HCT116 (cell line): ENCODE measurements around the gene EXD3. TPM values are rescaled to one million over a fixed set of nuclear protein-coding genes. Genes with fewer than 3 reads are reported as not detected.

Experiments used
- ATAC-seq: fragments of 200-7000 bp; cut with Tn5 transposase; 2 replicates; pipeline ENCODE4 v1.9.1; 2020; ENCODE audit warnings: mild to moderate bottlenecking, moderate library complexity
- BruUV-seq: library from RNA; stranded (reverse); fragments of 400-500 nt; replicated peaks from 2 replicates; lab custom pipeline; 2021; lab: Mats Ljungman, UMichigan
- CTCF ChIA-PET: fragments of 300-600 bp; sonication (Branson Sonifier 250); formaldehyde crosslinking; loops from one replicate; lab custom pipeline; 2021; ENCODE audit warnings: antibody characterized with exemption; lab: Charles Lee
- POLR2A ChIA-PET: fragments of 300-600, 350-600 bp; sonication (Branson Sonifier 250); formaldehyde crosslinking; loops from one replicate; lab custom pipeline; 2021; ENCODE audit warnings: antibody characterized with exemption; lab: Charles Lee
- RAD21 ChIA-PET, 2 experiments: fragments of 300-600 bp; sonication (Branson Sonifier 250); formaldehyde crosslinking; loops; one replicate each; lab custom pipeline; 2023; ENCODE audit warnings: low total read pairs in 2 of 2; ENCODE audit not compliant: uncharacterized antibody in 2 of 2, unreplicated experiment in 2 of 2, low non-redundant PET in 1 of 2; lab: Charles Lee
- DNase-seq: peaks from one replicate; pipeline ENCODE4 v3.0.0-alpha.2; 2010; ENCODE audit warnings: low read depth, low spot score
- H2AFZ ChIP-seq: fragments of 200-600 bp; shearing (Covaris generic), sonication (generic); 2 replicates; pipeline ENCODE4 v1.6.1; 2017; ENCODE audit warnings: low read depth, mixed run types, mixed read lengths, antibody characterized with exemption, low read length; ENCODE audit not compliant: poor library complexity, severe bottlenecking
- H3K27ac ChIP-seq: 2 replicates; pipeline ENCODE4 v1.5.1; 2012; ENCODE audit warnings: low read depth, low read length
- H3K27me3 ChIP-seq: fragments of 200-600 bp; sonication (generic); 2 replicates; pipeline ENCODE4 v1.6.1; 2016; ENCODE audit warnings: mixed run types, low read length, mixed read lengths; ENCODE audit not compliant: insufficient read depth
- H3K36me3 ChIP-seq, 2 experiments: fragments of 200-500 bp in 1 of 2; fragments of 200-600 bp in 1 of 2; sonication (Bioruptor generic) in 1 of 2; sonication (generic) in 1 of 2; 2 replicates each; pipeline versions ENCODE4 v1.5.1 to v1.6.1; 2014 to 2016; ENCODE audit warnings: low read length in 2 of 2, inconsistent platforms in 1 of 2, mixed read lengths in 1 of 2, mixed run types in 1 of 2; ENCODE audit not compliant: insufficient read depth in 2 of 2, control insufficient read depth in 1 of 2
- H3K4me1 ChIP-seq, 2 experiments: fragments of 200-600 bp in 1 of 2; sonication (generic) in 1 of 2; 2 replicates each; pipeline versions ENCODE4 v1.5.1 to v1.6.1; 2012 to 2017; ENCODE audit warnings: low read length in 2 of 2, inconsistent platforms in 1 of 2, mild to moderate bottlenecking in 1 of 2, mixed read lengths in 1 of 2, mixed run types in 1 of 2, moderate library complexity in 1 of 2; ENCODE audit not compliant: insufficient read depth in 2 of 2, control insufficient read depth in 1 of 2
- H3K4me2 ChIP-seq: fragments of 200-600 bp; sonication (generic); 2 replicates; pipeline ENCODE4 v1.6.1; 2017; ENCODE audit warnings: mixed run types, low read length, mixed read lengths
- H3K4me3 ChIP-seq, 2 experiments: fragments of 200-600 bp in 1 of 2; sonication (generic) in 1 of 2; replicated peaks in 1 of 2; 2 replicates each; pipeline ENCODE4 v1.5.1; 2011 to 2016; ENCODE audit warnings: low read length in 2 of 2, control low read depth in 1 of 2, low read depth in 1 of 2, mild to moderate bottlenecking in 1 of 2, mixed read lengths in 1 of 2, mixed run types in 1 of 2
- H3K79me2 ChIP-seq: fragments of 200-600 bp; sonication (generic); 2 replicates; pipeline ENCODE4 v1.6.1; 2017; ENCODE audit warnings: mild to moderate bottlenecking, mixed run types, low read length, moderate library complexity, mixed read lengths; ENCODE audit not compliant: insufficient read depth
- H3K9ac ChIP-seq: fragments of 200-600 bp; sonication (generic); 2 replicates; pipeline ENCODE4 v1.6.1; 2016; ENCODE audit warnings: low read length, mixed read lengths
- H3K9me2 ChIP-seq: fragments of 200-600 bp; sonication (generic), shearing (Covaris generic); 2 replicates; pipeline ENCODE4 v1.6.1; 2017; ENCODE audit warnings: mixed run types, mild to moderate bottlenecking, moderate library complexity; ENCODE audit not compliant: insufficient read depth
- H3K9me3 ChIP-seq, 2 experiments: fragments of 200-500 bp in 1 of 2; fragments of 200-600 bp in 1 of 2; sonication (Bioruptor generic) in 1 of 2; sonication (generic) in 1 of 2; 2 replicates each; pipeline ENCODE4 v1.6.1; 2014 to 2017; ENCODE audit warnings: low read length in 2 of 2, mixed read lengths in 2 of 2, inconsistent platforms in 1 of 2, low read depth in 1 of 2, mild to moderate bottlenecking in 1 of 2, mixed run types in 1 of 2, moderate library complexity in 1 of 2; ENCODE audit not compliant: control insufficient read depth in 1 of 2, insufficient read depth in 1 of 2
- H4K20me1 ChIP-seq: fragments of 200-600 bp; sonication (generic), shearing (Covaris generic); 2 replicates; pipeline ENCODE4 v1.6.1; 2017; ENCODE audit warnings: mixed run types, mild to moderate bottlenecking, moderate library complexity; ENCODE audit not compliant: insufficient read depth
- ATF3 ChIP-seq: IDR thresholded peaks from 2 replicates; pipeline ENCODE4 v1.6.1; 2012
- CBX3 ChIP-seq: IDR thresholded peaks from 2 replicates; pipeline ENCODE4 v1.6.1; 2012; ENCODE audit warnings: low read depth
- CEBPB ChIP-seq: IDR thresholded peaks from 2 replicates; pipeline ENCODE4 v1.6.1; 2012; ENCODE audit warnings: low read depth
- ELF1 ChIP-seq: IDR thresholded peaks from 2 replicates; pipeline ENCODE4 v1.6.1; 2012; ENCODE audit warnings: low read depth, borderline replicate concordance
- EZH2phosphoT487 ChIP-seq: fragments of 200-600 bp; IDR thresholded peaks from 2 replicates; pipeline ENCODE4 v1.6.1; 2018; ENCODE audit warnings: antibody characterized with exemption, borderline replicate concordance
- JUND ChIP-seq: IDR thresholded peaks from 2 replicates; pipeline ENCODE4 v1.6.1; 2012
- MAX ChIP-seq: IDR thresholded peaks from 2 replicates; pipeline ENCODE4 v1.6.1; 2012
- POLR2A ChIP-seq: IDR thresholded peaks from 2 replicates; pipeline ENCODE4 v1.7.0; 2011; ENCODE audit warnings: borderline replicate concordance; ENCODE audit not compliant: insufficient read depth, insufficient read length; ENCODE audit errors: extremely low read depth
- POLR2AphosphoS5 ChIP-seq: IDR thresholded peaks from 2 replicates; pipeline ENCODE4 v1.6.1; 2011; ENCODE audit warnings: mild to moderate bottlenecking, low read depth, low read length, moderate library complexity
- RAD21 ChIP-seq: IDR thresholded peaks from 2 replicates; pipeline ENCODE4 v1.6.1; 2012; ENCODE audit warnings: low read depth, mild to moderate bottlenecking
- REST ChIP-seq: IDR thresholded peaks from 2 replicates; pipeline ENCODE4 v1.6.1; 2012; ENCODE audit warnings: low read depth
- SIN3A ChIP-seq: IDR thresholded peaks from 2 replicates; pipeline ENCODE4 v1.6.1; 2012; ENCODE audit warnings: low read depth
- SP1 ChIP-seq: IDR thresholded peaks from 2 replicates; pipeline ENCODE4 v1.6.1; 2012; ENCODE audit warnings: low read depth
- SRF ChIP-seq: IDR thresholded peaks from 2 replicates; pipeline ENCODE4 v1.6.1; 2012; ENCODE audit warnings: low read depth
- TCF7L2 ChIP-seq: IDR thresholded peaks from 2 replicates; pipeline ENCODE4 v1.7.0; 2011; ENCODE audit warnings: borderline replicate concordance, inconsistent platforms; ENCODE audit not compliant: insufficient read depth, insufficient read length; ENCODE audit errors: extremely low read depth
- YY1 ChIP-seq: IDR thresholded peaks from 2 replicates; pipeline ENCODE4 v1.6.1; 2011; ENCODE audit warnings: low read length, low read depth, moderate library complexity, mild to moderate bottlenecking; ENCODE audit not compliant: insufficient replicate concordance; ENCODE audit errors: extremely low read depth
- ZBTB33 ChIP-seq: IDR thresholded peaks from 2 replicates; pipeline ENCODE4 v1.6.1; 2011; ENCODE audit warnings: mild to moderate bottlenecking, low read length, moderate library complexity; ENCODE audit not compliant: insufficient replicate concordance; ENCODE audit errors: extremely low read depth
- ZFX ChIP-seq: fragments of 450-650 bp; IDR thresholded peaks from 2 replicates; pipeline ENCODE4 v1.6.1; 2017
- ZNF274 ChIP-seq: fragments of 200-500 bp; sonication (Bioruptor generic); IDR thresholded peaks from 2 replicates; pipeline ENCODE4 v1.6.1; 2014; ENCODE audit warnings: mild to moderate bottlenecking, low read depth, low read length, inconsistent platforms
- intact Hi-C: fragments of 100-400 bp; cut with micrococcal nuclease; formaldehyde crosslinking; loops from 2 replicates; pipeline ENCODE4 v1.10.0; 2022
- total RNA-seq: library from RNA; stranded (reverse); gene quantifications from one replicate; pipeline ENCODE4 v1.2.1, GENCODE V29; 2021; ENCODE audit not compliant: unreplicated experiment

The EXD3 gene
- total RNA-seq, 1 experiment from 2014 or later, result 25.4 TPM

- H3K27me3 ChIP-seq, result no peaks in the 10 kb centered on the region
Measured at GRCh38 chr9:137298401-137299202, 124.4 kb downstream of the EXD3 start.

More at GRCh38 chr9:137298401-137299202, 124.4 kb downstream of the EXD3 start:
- H3K4me3 ChIP-seq, result no peak overlapping the region
- peaks cover 2% of the 10 kb centered on the region; the same call in 1 of the 2 replicates for H4K20me1 ChIP-seq
- no peaks in the 10 kb centered on the region for H3K36me3 ChIP-seq
- ChIA-PET CTCF (no interaction called here), RAD21 (no interaction called here), POLR2A (no interaction called here)
- no peaks in the 10 kb centered on the region for H3K9me2 ChIP-seq
- H3K79me2 ChIP-seq, result peaks cover 17% of the 10 kb centered on the region
- no peak overlapping the region for H3K4me2 ChIP-seq
- DNase-seq (no peak), ATAC-seq (no peak)
- H3K9me3 ChIP-seq, result no peaks in the 10 kb centered on the region
- no peak overlapping the region for H2AFZ ChIP-seq
- TF ChIP-seq MAX, result no peak
- no peak for TF ChIP-seq TCF7L2
- TF ChIP-seq REST, result no peak
- no peak for TF ChIP-seq SP1
- no peak for TF ChIP-seq ZFX
- no peak for TF ChIP-seq EZH2phosphoT487
- no peak for TF ChIP-seq POLR2A
- no peak for TF ChIP-seq ATF3
- TF ChIP-seq ZNF274, result no peak
- TF ChIP-seq CBX3, result no peak
- TF ChIP-seq JUND, result no peak
- no peak for TF ChIP-seq SIN3A
- TF ChIP-seq RAD21, result no peak
- TF ChIP-seq SRF, result no peak
- no peak for TF ChIP-seq POLR2AphosphoS5
- TF ChIP-seq CEBPB, result no peak
- TF ChIP-seq ZBTB33, result no peak
- TF ChIP-seq ELF1, result no peak
- no peak for TF ChIP-seq YY1
- H3K27ac ChIP-seq, result no peak overlapping the region
- no TSS peak for BruUV-seq
- intact Hi-C loops, result no loop called here
- no peak overlapping the region for H3K9ac ChIP-seq
- peaks cover 32 to 72% of the 10 kb centered on the region in 2 experiments for H3K4me1 ChIP-seq
